Neural cell (in vitro differentiated cells): ENCODE data around the gene DSCAM. TPM values are rescaled to one million over a fixed set of nuclear protein-coding genes. Genes with fewer than 3 reads are reported as not detected.

Source experiments
- H2AFZ ChIP-seq: fragments of 200-600, 300-800 bp; sonication (generic), shearing (Covaris generic); 2 replicates; pipeline ENCODE4 v1.6.0; 2014; ENCODE audit warnings: low read depth, mild to moderate bottlenecking, antibody characterized with exemption, low read length, moderate library complexity
- H3F3A ChIP-seq: fragments of 200-600 bp; shearing (Covaris generic); 2 replicates; pipeline ENCODE4 v1.6.1; 2016; ENCODE audit warnings: mild to moderate bottlenecking, moderate library complexity, mixed read lengths, antibody characterized with exemption, low read length; ENCODE audit not compliant: insufficient read depth, poor library complexity, severe bottlenecking
- H3K27ac ChIP-seq: fragments of 200-600, 300-800 bp; sonication (generic), shearing (Covaris generic); 2 replicates; pipeline ENCODE4 v1.5.1; 2014; ENCODE audit warnings: mild to moderate bottlenecking, low read length, moderate library complexity
- H3K27me3 ChIP-seq: fragments of 300-800, 200-600 bp; sonication (generic), shearing (Covaris generic); 2 replicates; pipeline ENCODE4 v1.6.0; 2014; ENCODE audit warnings: mild to moderate bottlenecking, low read depth, low read length, moderate library complexity; ENCODE audit not compliant: insufficient read depth
- H3K36me3 ChIP-seq: fragments of 300-800, 200-600 bp; sonication (generic), shearing (Covaris generic); 2 replicates; pipeline ENCODE4 v1.5.1; 2014; ENCODE audit warnings: mild to moderate bottlenecking, antibody characterized with exemption, low read length, moderate library complexity; ENCODE audit not compliant: insufficient read depth
- H3K4me2 ChIP-seq: fragments of 300-800, 200-600 bp; sonication (generic), shearing (Covaris generic); 2 replicates; pipeline ENCODE4 v1.6.0; 2014; ENCODE audit warnings: mild to moderate bottlenecking, low read length
- H3K4me3 ChIP-seq: fragments of 300-800, 200-600 bp; sonication (generic), shearing (Covaris generic); 2 replicates; pipeline ENCODE4 v1.5.1; 2014; ENCODE audit warnings: mild to moderate bottlenecking, low read length, moderate library complexity
- H3K79me2 ChIP-seq: fragments of 200-600 bp; shearing (Covaris generic); replicated peaks from 2 replicates; pipeline ENCODE4 v1.6.0; 2014; ENCODE audit warnings: mild to moderate bottlenecking, low read length, moderate library complexity; ENCODE audit not compliant: insufficient read depth
- H3K9ac ChIP-seq: fragments of 300-800, 200-600 bp; sonication (generic), shearing (Covaris generic); 2 replicates; pipeline ENCODE4 v1.6.1; 2016; ENCODE audit warnings: mild to moderate bottlenecking, low read length, mixed read lengths
- H3K9me2 ChIP-seq: fragments of 200-600 bp; shearing (Covaris generic); 2 replicates; pipeline ENCODE4 v1.6.1; 2016; ENCODE audit warnings: mild to moderate bottlenecking, low read length, mixed read lengths; ENCODE audit not compliant: insufficient read depth
- H3K9me3 ChIP-seq: fragments of 200-600, 300-800 bp; sonication (generic), shearing (Covaris generic); 2 replicates; pipeline ENCODE4 v1.6.1; 2016; ENCODE audit warnings: mild to moderate bottlenecking, mixed run types, low read length, moderate library complexity, mixed read lengths
- H4K20me1 ChIP-seq: fragments of 200-600 bp; shearing (Covaris generic); 2 replicates; pipeline ENCODE4 v1.6.1; 2016; ENCODE audit warnings: mild to moderate bottlenecking, mixed run types; ENCODE audit not compliant: insufficient read depth
- CTCF ChIP-seq: fragments of 450-650 bp; IDR thresholded peaks from 2 replicates; pipeline ENCODE4 v1.5.1; 2014; ENCODE audit warnings: antibody characterized with exemption, mild to moderate bottlenecking, moderate library complexity; ENCODE audit not compliant: poor library complexity, severe bottlenecking
- EP300 ChIP-seq: fragments of 450-650 bp; conservative IDR thresholded peaks from 2 replicates; pipeline ENCODE4 v1.6.1; 2014; ENCODE audit warnings: antibody characterized with exemption, mild to moderate bottlenecking, moderate library complexity; ENCODE audit not compliant: poor library complexity, severe bottlenecking
- EZH2 ChIP-seq: fragments of 200-600, 300-800 bp; shearing (Covaris generic), sonication (generic); IDR thresholded peaks from 2 replicates; pipeline ENCODE4 v1.6.1; 2014; ENCODE audit warnings: antibody characterized with exemption, low read length, borderline replicate concordance, mild to moderate bottlenecking; ENCODE audit not compliant: insufficient read depth, poor library complexity, severe bottlenecking
- MXI1 ChIP-seq: fragments of 450-650 bp; conservative IDR thresholded peaks from 2 replicates; pipeline ENCODE4 v1.6.1; 2014; ENCODE audit warnings: antibody characterized with exemption, mild to moderate bottlenecking; ENCODE audit not compliant: poor library complexity, severe bottlenecking
- POLR2AphosphoS5 ChIP-seq: IDR thresholded peaks from 2 replicates; pipeline ENCODE4 v1.6.1; 2012
- RAD21 ChIP-seq: fragments of 450-650 bp; conservative IDR thresholded peaks from 2 replicates; pipeline ENCODE4 v1.6.1; 2014; ENCODE audit warnings: antibody characterized with exemption, mild to moderate bottlenecking, moderate library complexity
- SMC3 ChIP-seq: fragments of 450-650 bp; conservative IDR thresholded peaks from 2 replicates; pipeline ENCODE4 v1.6.1; 2014; ENCODE audit warnings: antibody characterized with exemption, mild to moderate bottlenecking, moderate library complexity; ENCODE audit not compliant: poor library complexity
- TAF1 ChIP-seq: IDR thresholded peaks from 2 replicates; pipeline ENCODE4 v1.6.1; 2012; ENCODE audit warnings: low read depth
- polyA plus RNA-seq: library from polyadenylated mRNA; depleted of rRNA; stranded (reverse); fragments of >200 nt; gene quantifications from 2 replicates; pipeline ENCODE4 v1.2.3, GENCODE V29; 2014
- TF ChIP-seq, protein P1 (sequence below): IDR thresholded peaks from 2 replicates; pipeline ENCODE4 v1.6.1; 2012; ENCODE audit warnings: borderline replicate concordance

Gene DSCAM
- polyA plus RNA-seq, 1 donor from 2014 or later, result 5.3 TPM

GRCh38 chr21:40534886-40535285 is 312.1 kb downstream of the DSCAM start:
- TF ChIP-seq, protein P1, sequence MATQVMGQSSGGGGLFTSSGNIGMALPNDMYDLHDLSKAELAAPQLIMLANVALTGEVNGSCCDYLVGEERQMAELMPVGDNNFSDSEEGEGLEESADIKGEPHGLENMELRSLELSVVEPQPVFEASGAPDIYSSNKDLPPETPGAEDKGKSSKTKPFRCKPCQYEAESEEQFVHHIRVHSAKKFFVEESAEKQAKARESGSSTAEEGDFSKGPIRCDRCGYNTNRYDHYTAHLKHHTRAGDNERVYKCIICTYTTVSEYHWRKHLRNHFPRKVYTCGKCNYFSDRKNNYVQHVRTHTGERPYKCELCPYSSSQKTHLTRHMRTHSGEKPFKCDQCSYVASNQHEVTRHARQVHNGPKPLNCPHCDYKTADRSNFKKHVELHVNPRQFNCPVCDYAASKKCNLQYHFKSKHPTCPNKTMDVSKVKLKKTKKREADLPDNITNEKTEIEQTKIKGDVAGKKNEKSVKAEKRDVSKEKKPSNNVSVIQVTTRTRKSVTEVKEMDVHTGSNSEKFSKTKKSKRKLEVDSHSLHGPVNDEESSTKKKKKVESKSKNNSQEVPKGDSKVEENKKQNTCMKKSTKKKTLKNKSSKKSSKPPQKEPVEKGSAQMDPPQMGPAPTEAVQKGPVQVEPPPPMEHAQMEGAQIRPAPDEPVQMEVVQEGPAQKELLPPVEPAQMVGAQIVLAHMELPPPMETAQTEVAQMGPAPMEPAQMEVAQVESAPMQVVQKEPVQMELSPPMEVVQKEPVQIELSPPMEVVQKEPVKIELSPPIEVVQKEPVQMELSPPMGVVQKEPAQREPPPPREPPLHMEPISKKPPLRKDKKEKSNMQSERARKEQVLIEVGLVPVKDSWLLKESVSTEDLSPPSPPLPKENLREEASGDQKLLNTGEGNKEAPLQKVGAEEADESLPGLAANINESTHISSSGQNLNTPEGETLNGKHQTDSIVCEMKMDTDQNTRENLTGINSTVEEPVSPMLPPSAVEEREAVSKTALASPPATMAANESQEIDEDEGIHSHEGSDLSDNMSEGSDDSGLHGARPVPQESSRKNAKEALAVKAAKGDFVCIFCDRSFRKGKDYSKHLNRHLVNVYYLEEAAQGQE, result no peak
- TF ChIP-seq SMC3, result no peak
- TF ChIP-seq POLR2AphosphoS5, result no peak
- TF ChIP-seq RAD21, result no peak
- TF ChIP-seq CTCF, result no peak
- TF ChIP-seq MXI1, result no peak
- no peak for TF ChIP-seq EP300
- TF ChIP-seq EZH2, result no peak
- TF ChIP-seq TAF1, result no peak
- no peak overlapping the region for H2AFZ ChIP-seq
- no peak overlapping the region for H3K9ac ChIP-seq
- H3K4me2 ChIP-seq, result no peak overlapping the region
- no peaks in the 10 kb centered on the region for H3K27me3 ChIP-seq
- H3F3A ChIP-seq, result no peaks in the 10 kb centered on the region
- no peak overlapping the region for H3K4me3 ChIP-seq
- no peaks in the 10 kb centered on the region for H3K36me3 ChIP-seq
- peak overlapping the region; percentile 42 for H3K27ac ChIP-seq
- no peaks in the 10 kb centered on the region for H3K9me2 ChIP-seq
- H4K20me1 ChIP-seq, result no peaks in the 10 kb centered on the region
- no peaks in the 10 kb centered on the region for H3K9me3 ChIP-seq
- no peaks in the 10 kb centered on the region for H3K79me2 ChIP-seq

DNA sequence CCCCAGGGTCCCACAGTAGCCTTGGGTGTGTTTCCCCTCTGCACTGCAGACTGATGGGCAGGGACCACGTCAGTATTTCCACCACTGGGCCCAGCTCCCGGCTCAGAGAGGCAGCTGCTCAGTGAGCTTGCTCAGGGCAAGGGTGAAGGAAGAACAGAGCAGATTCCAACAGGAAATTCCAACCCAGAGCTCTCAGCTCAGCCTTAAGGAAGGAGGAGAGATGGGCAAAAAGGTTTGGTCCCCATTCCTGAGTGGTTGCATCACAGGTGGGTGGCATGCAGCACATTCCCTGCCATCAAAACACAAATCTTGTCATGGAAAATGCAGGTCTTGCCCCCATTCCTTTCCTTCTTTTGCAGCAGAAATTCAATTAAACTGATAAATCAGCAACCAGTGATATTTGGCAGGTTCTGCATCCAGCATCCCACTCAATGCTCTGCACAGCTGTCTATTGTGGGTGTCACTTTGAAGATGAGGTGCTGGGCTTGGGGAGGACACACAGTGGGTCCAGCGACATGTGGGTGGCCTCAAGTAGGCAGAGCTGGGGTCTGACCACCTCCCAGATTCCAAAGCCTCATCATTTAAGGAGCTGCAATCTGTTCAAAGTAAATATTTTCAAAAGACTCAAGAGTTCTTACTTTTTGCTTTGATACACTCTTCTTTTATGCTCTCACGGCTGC is 315.4 kb downstream of the DSCAM start:
- no peaks in the 10 kb centered on the region for H4K20me1 ChIP-seq
- no peak overlapping the region for H3K4me3 ChIP-seq
- H3K36me3 ChIP-seq, result no peaks in the 10 kb centered on the region
- H3K9ac ChIP-seq, result no peak overlapping the region
- H3K9me2 ChIP-seq, result no peaks in the 10 kb centered on the region
- H3K4me2 ChIP-seq, result no peak overlapping the region
- H3K9me3 ChIP-seq, result no peaks in the 10 kb centered on the region
- H3K27ac ChIP-seq, result no peak overlapping the region
- TF ChIP-seq SMC3 (no peak), EZH2 (no peak), CTCF (no peak), MXI1 (no peak), RAD21 (no peak), POLR2AphosphoS5 (no peak), EP300 (no peak), TAF1 (no peak)
- TF ChIP-seq, protein P1, result no peak
- H3F3A ChIP-seq, result no peaks in the 10 kb centered on the region
- H2AFZ ChIP-seq, result no peak overlapping the region
- H3K27me3 ChIP-seq, result no peaks in the 10 kb centered on the region
- H3K79me2 ChIP-seq, result no peaks in the 10 kb centered on the region
